ENCODE measurements around the gene TTC34.
A peak's percentile ranks its signal among the peaks of the same experiment; 100 is the strongest.

TTC34 gene

GRCh38 chr1:2828586-2829250 lies 27.2 kb upstream of the TTC34 start:
- DNase-seq, result no peak

DNA sequence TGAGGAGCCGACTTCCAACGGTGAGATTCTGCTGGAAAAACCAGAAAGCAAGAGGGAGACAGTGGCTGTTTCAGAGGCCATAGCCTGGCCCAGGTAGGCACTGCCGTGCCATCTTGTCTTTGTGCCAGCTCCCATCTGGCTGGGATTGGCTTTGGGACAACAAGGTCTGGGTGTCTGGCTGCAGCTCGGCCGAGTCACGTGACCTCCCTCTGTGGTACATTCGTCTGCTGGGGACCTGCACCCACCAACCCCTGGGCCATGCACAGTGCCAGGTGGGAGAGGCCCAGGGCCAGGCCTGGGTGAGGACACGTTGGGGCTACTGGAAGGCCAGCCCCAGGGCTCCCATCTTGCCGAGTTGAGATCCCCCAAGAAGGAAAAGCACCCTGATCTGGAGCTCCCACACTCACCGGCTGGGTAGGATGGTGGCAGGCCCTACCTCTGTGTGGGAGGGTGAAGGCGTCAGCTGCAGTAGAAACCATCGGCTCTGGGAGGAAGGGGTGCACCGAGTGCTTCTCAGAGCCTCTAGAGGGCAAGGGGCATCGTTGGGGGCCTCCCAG lies 25.3 kb upstream of the TTC34 start:
- DNase-seq, result no peak

DNA sequence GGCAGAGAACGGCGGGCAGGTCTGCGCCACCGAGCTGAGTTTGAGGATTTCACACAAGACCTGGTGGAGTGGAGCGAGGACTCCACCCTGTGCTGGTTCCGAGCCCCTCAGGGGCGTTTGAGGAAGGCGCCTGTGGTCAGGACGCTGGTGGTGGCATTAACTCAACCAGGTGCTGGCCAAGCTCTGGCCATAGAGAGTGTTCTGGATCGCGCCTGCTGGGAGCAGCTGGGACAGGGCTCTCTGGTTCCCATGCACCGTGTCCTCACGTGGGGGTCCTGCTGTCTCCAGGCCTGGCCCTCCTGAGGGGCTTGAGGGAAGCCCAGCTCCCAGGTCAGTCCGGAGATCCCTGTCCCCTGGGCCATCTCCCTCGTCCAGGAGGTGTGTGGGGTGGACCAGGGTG lies 24.8 kb upstream of the TTC34 start:
- DNase-seq, result no peak

DNA sequence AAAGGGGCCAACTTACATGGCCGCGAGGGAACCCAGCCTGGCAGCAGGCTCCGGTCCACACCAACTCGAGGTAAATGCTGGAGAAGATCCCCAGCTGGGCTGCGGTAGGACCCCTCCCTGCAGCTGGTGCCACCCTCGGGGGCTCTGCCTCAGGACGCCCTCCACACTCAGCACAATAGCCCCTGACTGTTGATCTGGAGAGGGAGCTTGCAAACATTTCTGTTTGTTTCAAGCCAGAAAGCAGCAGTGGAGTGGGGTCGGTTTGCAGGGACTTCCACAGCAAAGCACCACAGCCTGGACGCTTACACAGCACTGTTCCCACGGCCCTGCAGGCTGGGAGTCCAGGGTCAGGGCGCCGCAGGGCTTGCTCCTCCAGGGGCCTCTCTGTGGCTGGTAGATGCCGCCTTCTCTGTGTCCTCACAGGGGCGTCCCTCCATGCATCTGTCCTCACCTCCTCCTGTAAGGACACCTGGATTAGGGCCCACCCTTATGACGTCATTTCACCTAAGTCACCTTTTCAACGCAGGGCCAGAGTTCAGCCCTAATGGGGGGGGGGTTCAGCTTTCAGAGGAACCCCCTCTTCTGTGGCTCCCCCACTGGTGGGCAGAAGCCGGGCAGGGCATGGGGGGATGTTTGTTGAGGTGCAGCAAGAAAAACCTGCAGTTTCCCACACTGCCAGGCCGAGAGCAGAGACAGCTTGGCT lies 24.1 kb upstream of the TTC34 start:
- no peak for DNase-seq

DNA sequence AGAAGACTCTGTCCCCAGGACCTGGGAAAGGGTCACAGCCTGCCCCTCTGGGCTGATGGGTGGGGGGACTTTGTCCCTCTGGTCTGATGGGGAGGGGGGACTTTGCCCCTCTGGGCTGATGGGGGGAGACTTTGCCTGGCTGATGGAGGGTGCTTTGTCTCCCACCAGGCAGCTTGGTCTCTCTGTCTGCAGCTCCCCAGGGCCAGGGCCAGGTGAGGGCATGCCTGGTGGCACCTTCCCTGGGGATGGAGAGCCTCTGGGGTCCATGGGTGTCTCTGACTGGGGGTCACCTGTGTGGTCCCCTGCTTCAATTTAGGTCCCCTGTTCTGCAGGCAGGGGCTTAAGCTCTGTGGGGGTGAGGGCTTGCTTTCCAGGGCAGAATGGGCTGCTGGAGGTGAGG lies 23.5 kb upstream of the TTC34 start:
- no peak for DNase-seq

DNA sequence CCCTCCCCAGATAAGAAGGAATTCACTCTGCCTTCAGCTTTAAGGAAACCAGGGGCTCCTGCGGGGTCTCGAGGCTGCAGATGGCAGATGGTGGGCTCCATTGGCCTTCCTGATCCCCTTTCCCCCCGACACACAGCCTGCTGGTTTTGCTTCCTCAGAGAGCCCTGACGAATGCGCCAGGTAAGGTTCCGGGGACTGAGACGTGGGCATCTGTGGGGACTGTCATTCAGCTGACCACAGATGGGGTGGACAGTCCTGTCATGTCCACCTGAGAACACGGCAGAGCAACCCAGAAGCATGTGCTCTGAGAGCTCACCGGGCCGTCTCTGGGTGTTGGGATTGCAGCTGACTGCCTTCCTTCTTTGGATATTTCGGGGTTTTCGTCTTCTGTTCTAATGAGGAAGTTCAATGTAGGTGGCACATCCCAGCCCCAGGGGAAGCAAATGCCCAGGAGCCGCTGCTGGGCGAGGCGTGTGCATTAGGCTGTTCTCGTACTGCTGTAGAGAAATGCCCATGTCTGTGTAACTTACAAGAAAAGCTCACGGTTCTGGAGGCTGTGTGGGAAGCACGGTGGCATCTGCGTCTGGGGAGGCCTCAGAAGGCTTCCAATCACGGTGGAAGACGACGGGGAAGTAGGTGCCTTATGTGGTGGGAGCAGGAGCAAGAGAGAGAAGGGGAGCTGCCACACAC lies 22.6 kb upstream of the TTC34 start:
- DNase-seq, result no peak

DNA sequence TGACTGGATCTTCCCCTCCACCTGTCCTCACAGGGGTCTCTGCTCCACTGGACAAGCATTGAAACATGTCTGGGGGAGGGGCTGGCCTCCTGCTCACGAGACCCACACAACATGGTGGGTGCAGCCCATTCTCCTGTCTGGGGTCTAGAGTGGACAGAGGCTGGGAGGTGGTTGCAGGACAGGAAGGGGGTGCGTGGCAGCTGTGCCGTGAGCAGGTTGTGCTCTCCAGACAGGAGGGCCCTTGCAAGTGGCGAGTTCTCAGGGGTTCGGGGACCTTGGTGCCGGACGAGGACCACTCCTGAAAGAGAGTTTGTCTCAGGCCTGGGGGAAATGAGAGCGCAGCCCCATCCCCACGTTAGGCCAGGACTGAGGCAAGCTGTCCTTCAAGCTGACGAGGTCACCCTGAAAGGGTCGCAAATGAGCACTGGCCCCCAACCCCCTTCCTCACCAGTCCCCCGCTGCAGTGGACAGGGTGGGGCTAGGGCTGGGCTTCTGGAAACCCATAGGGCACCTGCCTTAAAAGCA lies 21.2 kb upstream of the TTC34 start:
- DNase-seq, result no peak

- peak; percentile 42 for DNase-seq
Observed at GRCh38 chr1:2821966-2822620, 20.6 kb upstream of the TTC34 start.

DNA sequence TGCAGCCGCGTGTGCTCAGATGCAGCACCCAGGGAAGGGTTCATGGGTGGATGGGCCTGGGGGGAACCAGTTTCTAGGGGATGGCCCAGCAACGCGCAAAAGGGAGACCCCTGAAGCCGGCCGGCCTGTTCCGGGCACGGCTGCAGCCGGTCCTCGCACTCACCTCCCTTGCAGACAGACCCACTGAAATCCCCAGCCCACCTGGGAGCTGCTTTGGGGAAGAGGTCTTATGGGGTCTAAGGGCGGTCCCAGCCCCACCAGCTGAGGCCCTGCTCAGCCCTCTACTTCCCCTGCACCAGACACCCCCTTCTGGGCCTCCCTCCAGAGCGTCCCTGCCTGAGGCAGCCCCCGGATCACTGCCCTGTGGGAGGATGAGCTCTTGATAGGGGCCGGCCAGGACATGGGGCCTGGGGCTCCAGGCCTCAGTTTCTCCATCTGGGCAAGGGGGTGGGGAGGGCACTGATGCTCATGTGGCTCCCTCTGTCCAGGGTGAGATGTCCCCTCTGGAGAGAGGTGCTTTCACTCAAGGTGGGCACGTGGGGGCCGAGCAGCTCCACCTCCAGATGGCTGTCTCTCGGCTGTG lies 20.0 kb upstream of the TTC34 start:
- no peak for DNase-seq

GRCh38 chr1:2820731-2821372 lies 19.4 kb upstream of the TTC34 start:
- no peak for DNase-seq

DNA sequence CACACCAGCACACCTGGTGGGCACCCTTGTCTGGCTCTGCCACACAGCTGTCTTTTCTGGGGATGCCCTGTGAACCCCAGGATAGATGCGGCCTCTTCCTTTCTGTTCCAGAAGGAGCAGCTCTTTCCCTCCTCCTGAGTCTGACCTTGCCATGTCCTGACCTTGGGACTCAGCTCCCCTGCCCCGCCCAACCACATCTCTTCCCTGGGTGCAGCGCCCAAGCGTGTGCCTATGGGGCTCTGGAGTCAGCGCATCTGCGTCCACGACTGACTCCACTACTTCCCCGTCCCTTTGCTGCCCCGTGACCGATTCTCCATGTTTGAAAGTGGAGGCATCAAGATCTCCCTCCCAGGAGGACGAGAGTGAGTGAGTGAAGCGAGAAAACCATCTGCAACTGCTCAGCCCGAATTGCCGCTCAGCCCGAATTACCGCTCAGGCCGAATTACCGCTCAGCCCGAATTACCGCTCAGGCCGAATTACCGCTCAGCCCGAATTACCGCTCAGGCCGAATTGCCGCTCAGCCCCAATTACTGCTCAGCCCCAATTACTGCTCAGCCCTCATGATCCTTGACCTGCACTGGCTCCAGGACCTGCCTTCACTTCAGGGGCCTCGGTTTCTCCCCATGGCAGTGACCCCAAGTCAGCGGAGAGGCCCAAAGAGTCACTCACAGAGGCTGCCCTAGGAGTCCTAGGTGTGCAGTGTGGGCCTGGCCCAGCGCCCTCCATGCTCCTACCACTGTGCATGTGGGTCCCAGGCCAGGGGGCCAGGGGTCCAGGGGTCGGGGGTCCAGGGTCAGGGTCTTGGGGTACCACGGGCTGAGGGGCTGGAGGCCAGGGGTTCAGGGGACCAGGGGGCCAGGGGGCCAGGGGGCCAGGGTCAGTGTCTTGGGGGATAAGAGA lies 18.6 kb upstream of the TTC34 start:
- DNase-seq, result no peak

- no peak for DNase-seq
Observed at GRCh38 chr1:2819429-2819828, 17.9 kb upstream of the TTC34 start.

DNA sequence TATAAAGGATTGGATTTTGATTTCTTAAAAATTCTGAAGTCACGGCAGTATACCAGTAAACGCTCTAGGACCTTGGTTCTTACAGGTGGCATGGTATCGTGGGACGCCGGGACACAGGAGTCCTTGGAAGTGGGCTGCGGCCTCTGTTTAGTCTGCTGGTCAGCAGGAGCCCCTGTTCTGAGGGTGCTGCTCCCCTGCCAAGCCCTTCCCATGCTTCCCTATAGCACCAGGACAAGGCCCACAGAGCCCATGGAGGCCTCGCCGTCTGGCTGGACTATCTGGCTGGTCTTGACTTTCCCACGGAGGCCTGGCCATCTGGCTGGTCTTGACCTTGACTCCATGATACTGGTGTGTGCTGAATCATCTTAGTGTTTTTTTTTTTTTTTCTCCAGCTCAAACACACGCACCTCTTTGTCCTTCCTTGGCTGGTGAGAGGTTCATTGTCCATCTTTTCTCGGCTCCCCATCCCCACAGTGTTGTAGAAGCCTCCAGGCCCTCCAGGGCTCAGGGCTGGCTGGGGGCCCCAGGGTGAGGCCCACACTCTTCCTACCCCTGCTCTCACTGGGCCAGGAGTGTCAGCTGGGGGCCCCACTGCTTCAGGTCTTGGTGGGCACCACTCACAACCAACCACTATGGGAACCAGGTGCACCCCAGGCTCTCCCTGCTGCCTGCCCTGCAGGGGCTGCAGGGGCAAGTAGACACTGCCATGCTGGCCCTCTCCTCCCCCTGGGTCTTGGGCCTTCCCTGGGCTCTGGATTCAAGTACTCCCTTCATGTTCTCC lies 16.5 kb upstream of the TTC34 start:
- DNase-seq, result no peak

GRCh38 chr1:2816786-2817185 lies 15.3 kb upstream of the TTC34 start:
- no peak for DNase-seq

DNA sequence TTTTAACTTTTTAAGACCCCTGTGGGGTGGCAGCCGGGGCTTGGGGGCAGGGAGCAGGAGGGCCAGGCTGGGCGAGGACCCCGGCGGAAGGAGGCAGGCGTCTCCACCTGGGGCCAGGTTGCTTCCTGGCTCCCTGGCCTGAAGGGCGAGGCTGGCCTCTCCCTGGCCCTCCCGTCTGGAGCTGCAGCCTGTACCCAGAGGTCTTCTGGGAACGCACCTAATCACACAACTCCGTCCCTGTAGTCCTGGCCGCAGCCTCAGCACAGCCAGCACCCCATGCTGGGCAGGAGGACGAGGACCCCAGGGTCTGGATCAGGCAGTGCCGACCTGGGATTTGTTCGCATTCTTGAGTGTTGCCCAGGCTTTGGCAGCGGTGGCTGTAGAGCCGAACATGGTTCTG lies 14.1 kb upstream of the TTC34 start:
- no peak for DNase-seq

GRCh38 chr1:2814511-2815075 lies 13.1 kb upstream of the TTC34 start:
- DNase-seq, result no peak

GRCh38 chr1:2812939-2813653 lies 11.6 kb upstream of the TTC34 start:
- no peak for DNase-seq

- no peak for DNase-seq
Observed at GRCh38 chr1:2812136-2812535, 10.6 kb upstream of the TTC34 start.

DNA sequence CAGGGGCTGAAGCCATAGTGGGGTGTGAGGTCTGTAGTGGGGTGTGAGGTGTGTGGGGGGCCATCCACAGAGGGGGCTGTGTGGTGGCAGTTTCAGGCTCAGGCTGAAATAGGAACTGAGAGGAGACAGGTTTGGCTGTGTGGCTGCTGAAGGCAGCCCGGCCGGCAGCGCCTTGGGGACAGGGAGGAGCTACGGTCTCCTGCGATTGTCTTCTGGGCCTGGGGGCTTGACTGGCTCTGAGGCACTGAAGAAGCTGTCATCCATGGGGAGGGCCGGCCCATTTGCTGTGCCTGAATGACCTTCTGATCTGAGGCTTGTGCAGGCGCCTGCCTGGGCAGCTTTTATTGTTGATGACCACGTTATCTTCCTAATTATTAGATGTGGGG lies 10.0 kb upstream of the TTC34 start:
- no peak for DNase-seq

Data from CD4-positive, alpha-beta T cell treated with Interleukin-12 subunit alpha and Interleukin-12 subunit beta, for 1 hour (primary cell).